ENCODE data around the gene NRXN2. TPM values are rescaled to one million over a fixed set of nuclear protein-coding genes. Genes with fewer than 3 reads are reported as not detected.

Gene NRXN2
- polyA plus RNA-seq, 2 donors = 0.24 to 0.44 TPM

DNA sequence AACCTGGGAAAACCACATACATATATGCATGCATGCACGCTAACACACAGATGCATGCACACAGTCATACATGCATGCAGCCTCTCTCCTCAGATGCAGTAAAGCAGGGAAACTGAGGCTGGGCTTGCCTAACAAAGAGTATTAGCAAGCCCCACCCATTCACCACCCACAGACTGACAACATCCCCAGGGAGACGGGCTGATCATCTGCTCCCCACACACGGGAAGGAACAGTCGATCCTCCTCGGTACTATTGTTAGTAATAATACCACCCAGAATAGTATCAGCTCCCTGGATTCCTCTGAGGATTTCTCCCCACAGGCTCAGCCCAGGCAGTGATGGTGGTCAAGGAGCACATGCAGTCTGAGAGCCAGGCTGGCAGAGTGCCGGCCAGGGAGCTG lies 90.8 kb downstream of the NRXN2 start:
- Histone ChIP-seq H3K36me3 (ENCODE audit: control insufficient read depth in 2 of 2, insufficient read depth in 2 of 2, low read length in 1 of 2) (no peaks in the 10 kb centered on the region), H3K27me3 (ENCODE audit: control insufficient read depth in 1 of 2, insufficient read depth in 2 of 2, low read length in 2 of 2) (no peaks in the 10 kb centered on the region), H3K4me1 (ENCODE audit: control insufficient read depth in 2 of 2, insufficient read depth in 2 of 2, low read length in 1 of 2) (no peaks in the 10 kb centered on the region), H3K9me3 (ENCODE audit: control insufficient read depth in 2 of 2, insufficient read depth in 1 of 2, low read depth in 1 of 2, low read length in 1 of 2) (no peaks in the 10 kb centered on the region), H3K4me3 (ENCODE audit: low read depth in 1 of 2, low read length in 2 of 2) (no peak overlapping the region), H3K27ac (ENCODE audit: low read depth in 2 of 2, low read length in 1 of 2) (no peak overlapping the region)
- 75 to 87% methylated on average over 6 of the region's 6 CpGs for WGBS, 2 donors

DNA sequence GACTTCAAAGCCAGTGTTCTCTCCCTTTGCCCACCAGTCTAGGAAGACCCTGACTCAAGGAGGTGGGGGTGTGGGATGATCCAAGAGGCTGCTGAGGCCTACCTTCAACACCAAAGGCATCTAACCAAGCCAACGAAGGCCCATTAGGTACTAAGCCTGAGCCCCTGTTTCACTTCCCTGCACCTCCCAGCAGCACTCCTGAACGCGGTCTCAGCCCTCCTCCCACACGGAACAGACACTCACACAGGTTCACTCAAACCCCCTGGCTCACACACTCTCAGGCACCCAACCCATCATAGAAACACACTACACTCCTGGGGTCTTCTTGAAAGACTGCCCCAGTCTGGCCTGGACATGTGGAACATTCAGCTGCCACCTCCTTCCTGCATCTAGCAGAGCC lies 91.3 kb downstream of the NRXN2 start:
- H3K36me3 ChIP-seq (ENCODE audit: control insufficient read depth in 2 of 2, insufficient read depth in 2 of 2, low read length in 1 of 2) = no peaks in the 10 kb centered on the region
- WGBS, 2 donors = 66 to 88% methylated on average over 4 of the region's 4 CpGs
- no peaks in the 10 kb centered on the region for H3K9me3 ChIP-seq (ENCODE audit: control insufficient read depth in 2 of 2, insufficient read depth in 1 of 2, low read depth in 1 of 2, low read length in 1 of 2)
- H3K4me3 ChIP-seq (ENCODE audit: low read depth in 1 of 2, low read length in 2 of 2) = no peak overlapping the region
- no peaks in the 10 kb centered on the region for H3K4me1 ChIP-seq (ENCODE audit: control insufficient read depth in 2 of 2, insufficient read depth in 2 of 2, low read length in 1 of 2)
- H3K27me3 ChIP-seq (ENCODE audit: control insufficient read depth in 1 of 2, insufficient read depth in 2 of 2, low read length in 2 of 2) = no peaks in the 10 kb centered on the region
- no peak overlapping the region for H3K27ac ChIP-seq (ENCODE audit: low read depth in 2 of 2, low read length in 1 of 2)

- Histone ChIP-seq H3K4me1 (ENCODE audit: control insufficient read depth in 2 of 2, insufficient read depth in 2 of 2, low read length in 1 of 2) (no peaks in the 10 kb centered on the region), H3K4me3 (ENCODE audit: low read depth in 1 of 2, low read length in 2 of 2) (no peak overlapping the region), H3K36me3 (ENCODE audit: control insufficient read depth in 2 of 2, insufficient read depth in 2 of 2, low read length in 1 of 2) (no peaks in the 10 kb centered on the region), H3K27me3 (ENCODE audit: control insufficient read depth in 1 of 2, insufficient read depth in 2 of 2, low read length in 2 of 2) (no peaks in the 10 kb centered on the region), H3K9me3 (ENCODE audit: control insufficient read depth in 2 of 2, insufficient read depth in 1 of 2, low read depth in 1 of 2, low read length in 1 of 2) (no peaks in the 10 kb centered on the region), H3K27ac (ENCODE audit: low read depth in 2 of 2, low read length in 1 of 2) (no peak overlapping the region)
- WGBS, 2 donors = 49 to 52% methylated on average over 56 of the region's 56 CpGs
Observed at GRCh38 chr11:64629796-64630562, 93.0 kb downstream of the NRXN2 start.

DNA sequence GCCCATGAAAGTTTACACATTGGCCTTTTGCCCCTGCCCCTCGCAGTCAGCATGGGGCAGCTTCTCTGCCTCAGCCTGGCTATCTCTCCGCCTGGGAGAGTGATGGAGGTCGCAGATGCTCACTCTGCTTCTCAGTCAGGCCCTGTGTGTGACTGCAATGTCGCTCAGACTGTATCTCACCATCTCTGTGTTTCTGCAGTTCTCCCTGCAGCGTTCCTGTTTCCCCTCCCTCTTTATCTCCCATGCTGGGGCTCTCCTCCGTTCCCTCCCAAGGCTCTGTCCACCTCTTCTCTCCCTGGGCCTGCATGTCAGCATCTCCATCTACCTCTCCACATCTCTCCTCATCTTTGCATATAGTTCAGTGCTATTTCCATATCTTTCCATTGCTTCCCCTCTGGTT lies 93.9 kb downstream of the NRXN2 start:
- no peaks in the 10 kb centered on the region for H3K27me3 ChIP-seq (ENCODE audit: control insufficient read depth in 1 of 2, insufficient read depth in 2 of 2, low read length in 2 of 2)
- WGBS, 2 donors = 80 to 90% methylated on average over 6 of the region's 6 CpGs
- no peak overlapping the region for H3K4me3 ChIP-seq (ENCODE audit: low read depth in 1 of 2, low read length in 2 of 2)
- no peaks in the 10 kb centered on the region for H3K9me3 ChIP-seq (ENCODE audit: control insufficient read depth in 2 of 2, insufficient read depth in 1 of 2, low read depth in 1 of 2, low read length in 1 of 2)
- H3K36me3 ChIP-seq (ENCODE audit: control insufficient read depth in 2 of 2, insufficient read depth in 2 of 2, low read length in 1 of 2) = no peaks in the 10 kb centered on the region
- H3K4me1 ChIP-seq (ENCODE audit: control insufficient read depth in 2 of 2, insufficient read depth in 2 of 2, low read length in 1 of 2) = no peaks in the 10 kb centered on the region
- H3K27ac ChIP-seq (ENCODE audit: low read depth in 2 of 2, low read length in 1 of 2) = no peak overlapping the region

GRCh38 chr11:64628596-64628995 lies 94.4 kb downstream of the NRXN2 start:
- Histone ChIP-seq H3K36me3 (ENCODE audit: control insufficient read depth in 2 of 2, insufficient read depth in 2 of 2, low read length in 1 of 2) (no peaks in the 10 kb centered on the region), H3K27me3 (ENCODE audit: control insufficient read depth in 1 of 2, insufficient read depth in 2 of 2, low read length in 2 of 2) (no peaks in the 10 kb centered on the region), H3K4me3 (ENCODE audit: low read depth in 1 of 2, low read length in 2 of 2) (no peak overlapping the region), H3K27ac (ENCODE audit: low read depth in 2 of 2, low read length in 1 of 2) (no peak overlapping the region), H3K4me1 (ENCODE audit: control insufficient read depth in 2 of 2, insufficient read depth in 2 of 2, low read length in 1 of 2) (no peaks in the 10 kb centered on the region), H3K9me3 (ENCODE audit: control insufficient read depth in 2 of 2, insufficient read depth in 1 of 2, low read depth in 1 of 2, low read length in 1 of 2) (no peaks in the 10 kb centered on the region)
- WGBS, 2 donors = 84 to 85% methylated on average over 2 of the region's 2 CpGs

DNA sequence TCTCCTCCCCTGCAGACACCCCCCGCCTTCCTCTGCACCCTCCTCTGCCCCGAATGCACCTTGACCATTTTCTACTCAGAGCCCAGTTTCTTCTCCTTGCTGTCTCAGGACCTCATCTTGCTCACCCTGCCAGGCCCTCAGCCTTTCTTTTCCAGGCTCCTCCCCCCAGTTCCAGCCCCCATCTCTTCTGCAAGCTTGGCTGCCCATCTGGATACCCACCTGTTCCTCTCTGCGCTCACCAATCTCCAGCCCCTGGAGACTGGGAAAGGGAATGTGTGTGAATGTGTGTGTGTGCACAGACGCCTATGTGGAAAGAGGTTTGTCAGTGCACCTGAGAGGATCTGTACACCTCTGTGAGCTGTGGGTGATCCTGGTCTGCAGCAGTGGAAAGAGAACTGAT lies 95.6 kb downstream of the NRXN2 start:
- Histone ChIP-seq H3K4me1 (ENCODE audit: control insufficient read depth in 2 of 2, insufficient read depth in 2 of 2, low read length in 1 of 2) (no peaks in the 10 kb centered on the region), H3K27me3 (ENCODE audit: control insufficient read depth in 1 of 2, insufficient read depth in 2 of 2, low read length in 2 of 2) (no peaks in the 10 kb centered on the region), H3K27ac (ENCODE audit: low read depth in 2 of 2, low read length in 1 of 2) (no peak overlapping the region), H3K4me3 (ENCODE audit: low read depth in 1 of 2, low read length in 2 of 2) (no peak overlapping the region), H3K9me3 (ENCODE audit: control insufficient read depth in 2 of 2, insufficient read depth in 1 of 2, low read depth in 1 of 2, low read length in 1 of 2) (no peaks in the 10 kb centered on the region), H3K36me3 (ENCODE audit: control insufficient read depth in 2 of 2, insufficient read depth in 2 of 2, low read length in 1 of 2) (no peaks in the 10 kb centered on the region)
- 89 to 94% methylated on average over 4 of the region's 4 CpGs for WGBS, 2 donors

GRCh38 chr11:64626637-64627036 lies 96.4 kb downstream of the NRXN2 start:
- Histone ChIP-seq H3K4me3 (ENCODE audit: low read depth in 1 of 2, low read length in 2 of 2) (no peak overlapping the region), H3K4me1 (ENCODE audit: control insufficient read depth in 2 of 2, insufficient read depth in 2 of 2, low read length in 1 of 2) (no peaks in the 10 kb centered on the region), H3K27me3 (ENCODE audit: control insufficient read depth in 1 of 2, insufficient read depth in 2 of 2, low read length in 2 of 2) (no peaks in the 10 kb centered on the region), H3K27ac (ENCODE audit: low read depth in 2 of 2, low read length in 1 of 2) (no peak overlapping the region), H3K9me3 (ENCODE audit: control insufficient read depth in 2 of 2, insufficient read depth in 1 of 2, low read depth in 1 of 2, low read length in 1 of 2) (no peaks in the 10 kb centered on the region), H3K36me3 (ENCODE audit: control insufficient read depth in 2 of 2, insufficient read depth in 2 of 2, low read length in 1 of 2) (no peaks in the 10 kb centered on the region)
- WGBS, 2 donors = 78 to 81% methylated on average over 8 to 9 of the region's 9 CpGs

DNA sequence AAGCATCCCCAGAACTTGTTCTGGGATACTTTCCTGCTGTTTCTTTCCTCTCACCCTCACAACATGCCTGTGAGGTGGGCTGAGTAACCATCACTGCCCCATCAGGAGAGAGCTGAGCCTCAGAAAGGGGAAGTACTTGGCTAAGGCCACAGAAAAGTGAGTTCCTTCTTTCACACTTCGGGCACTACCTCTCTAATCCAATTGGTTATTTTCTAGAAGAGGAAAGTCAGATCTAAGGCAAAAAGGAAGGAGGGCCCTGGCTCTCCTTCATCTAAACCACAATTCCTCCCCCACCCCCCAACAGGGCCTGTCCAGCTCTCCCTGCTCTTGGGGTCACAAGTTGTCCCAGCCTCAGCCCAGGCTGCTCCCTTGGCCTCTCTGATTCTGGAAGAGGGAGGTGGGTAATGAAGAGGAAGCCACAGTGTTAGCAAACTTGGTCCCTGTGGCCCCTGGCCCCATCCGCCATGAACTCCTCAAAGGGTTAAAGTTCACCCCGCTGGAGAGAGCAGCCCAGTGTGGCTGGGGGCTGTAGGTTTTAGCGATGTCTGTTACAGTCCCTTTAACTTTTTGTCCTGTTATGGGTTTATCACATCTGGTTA lies 98.0 kb downstream of the NRXN2 start:
- H3K36me3 ChIP-seq (ENCODE audit: control insufficient read depth in 2 of 2, insufficient read depth in 2 of 2, low read length in 1 of 2) = no peaks in the 10 kb centered on the region
- H3K4me1 ChIP-seq (ENCODE audit: control insufficient read depth in 2 of 2, insufficient read depth in 2 of 2, low read length in 1 of 2) = peaks cover 0 to 2% of the 10 kb centered on the region in 2 donors
- no peak overlapping the region for H3K27ac ChIP-seq (ENCODE audit: low read depth in 2 of 2, low read length in 1 of 2)
- H3K9me3 ChIP-seq (ENCODE audit: control insufficient read depth in 2 of 2, insufficient read depth in 1 of 2, low read depth in 1 of 2, low read length in 1 of 2) = no peaks in the 10 kb centered on the region
- H3K27me3 ChIP-seq (ENCODE audit: control insufficient read depth in 1 of 2, insufficient read depth in 2 of 2, low read length in 2 of 2) = no peaks in the 10 kb centered on the region
- H3K4me3 ChIP-seq (ENCODE audit: low read depth in 1 of 2, low read length in 2 of 2) = no peak overlapping the region
- WGBS, 2 donors = 76 to 82% methylated on average over 4 of the region's 4 CpGs

GRCh38 chr11:64622681-64623080 lies 100.3 kb downstream of the NRXN2 start:
- WGBS, 2 donors = 95 to 96% methylated on average over 19 of the region's 19 CpGs
- peaks cover 0 to 2% of the 10 kb centered on the region in 2 donors for H3K4me1 ChIP-seq (ENCODE audit: control insufficient read depth in 2 of 2, insufficient read depth in 2 of 2, low read length in 1 of 2)
- H3K36me3 ChIP-seq (ENCODE audit: control insufficient read depth in 2 of 2, insufficient read depth in 2 of 2, low read length in 1 of 2) = no peaks in the 10 kb centered on the region
- H3K4me3 ChIP-seq (ENCODE audit: low read depth in 1 of 2, low read length in 2 of 2) = no peak overlapping the region
- no peaks in the 10 kb centered on the region for H3K9me3 ChIP-seq (ENCODE audit: control insufficient read depth in 2 of 2, insufficient read depth in 1 of 2, low read depth in 1 of 2, low read length in 1 of 2)
- no peak overlapping the region for H3K27ac ChIP-seq (ENCODE audit: low read depth in 2 of 2, low read length in 1 of 2)
- no peaks in the 10 kb centered on the region for H3K27me3 ChIP-seq (ENCODE audit: control insufficient read depth in 1 of 2, insufficient read depth in 2 of 2, low read length in 2 of 2)

All from esophagus (tissue), 2 donors.